ENCODE data around the gene FBXW2.

The FBXW2 gene

GRCh38 chr9:120711841-120712538, 81.2 kb downstream of the FBXW2 start:
- peak overlapping the region; percentile 62 for H3K27ac ChIP-seq
- TF ChIP-seq ZFX (IDR thresholded peaks at IDR 0.05; ENCODE audit: borderline replicate concordance) (no peak), CTCF (IDR thresholded peaks at IDR 0.05) (no peak)

GRCh38 chr9:120711354-120711753, 81.9 kb downstream of the FBXW2 start:
- peak overlapping the region; percentile 62; the same call in 1 of the 2 replicates for H3K27ac ChIP-seq
- TF ChIP-seq ZFX (IDR thresholded peaks at IDR 0.05; ENCODE audit: borderline replicate concordance) (no peak), CTCF (IDR thresholded peaks at IDR 0.05) (no peak)

- TF ChIP-seq CTCF (IDR thresholded peaks at IDR 0.05) (no peak), ZFX (IDR thresholded peaks at IDR 0.05; ENCODE audit: borderline replicate concordance) (no peak)
- H3K27ac ChIP-seq, result peak overlapping the region; percentile 62
These were observed 82.9 kb downstream of the FBXW2 start for GRCh38 chr9:120710110-120710981.

- TF ChIP-seq ZFX (IDR thresholded peaks at IDR 0.05; ENCODE audit: borderline replicate concordance) (no peak), CTCF (IDR thresholded peaks at IDR 0.05) (no peak)
These were observed 84.5 kb downstream of the FBXW2 start for GRCh38 chr9:120708526-120709224.

GRCh38 chr9:120707170-120707569, 86.0 kb downstream of the FBXW2 start:
- H3K27ac ChIP-seq, result no peak overlapping the region
- TF ChIP-seq CTCF (IDR thresholded peaks at IDR 0.05), result no peak
- TF ChIP-seq ZFX (IDR thresholded peaks at IDR 0.05; ENCODE audit: borderline replicate concordance), result no peak

More at GRCh38 chr9:120708526-120709224, 84.5 kb downstream of the FBXW2 start:
- H3K27ac ChIP-seq, result 0 out of 2 replicates have a peak overlapping the region, but pooled peaks have one; percentile 24

Measured in 22Rv1 (cell line).